GDM1 (cell line): ENCODE measurements around the gene CTNNA1.

Experiments used
- DNase-seq: peaks from one replicate; lab custom pipeline; 2025; lab: John Stamatoyannopoulos, UW

Gene CTNNA1

DNA sequence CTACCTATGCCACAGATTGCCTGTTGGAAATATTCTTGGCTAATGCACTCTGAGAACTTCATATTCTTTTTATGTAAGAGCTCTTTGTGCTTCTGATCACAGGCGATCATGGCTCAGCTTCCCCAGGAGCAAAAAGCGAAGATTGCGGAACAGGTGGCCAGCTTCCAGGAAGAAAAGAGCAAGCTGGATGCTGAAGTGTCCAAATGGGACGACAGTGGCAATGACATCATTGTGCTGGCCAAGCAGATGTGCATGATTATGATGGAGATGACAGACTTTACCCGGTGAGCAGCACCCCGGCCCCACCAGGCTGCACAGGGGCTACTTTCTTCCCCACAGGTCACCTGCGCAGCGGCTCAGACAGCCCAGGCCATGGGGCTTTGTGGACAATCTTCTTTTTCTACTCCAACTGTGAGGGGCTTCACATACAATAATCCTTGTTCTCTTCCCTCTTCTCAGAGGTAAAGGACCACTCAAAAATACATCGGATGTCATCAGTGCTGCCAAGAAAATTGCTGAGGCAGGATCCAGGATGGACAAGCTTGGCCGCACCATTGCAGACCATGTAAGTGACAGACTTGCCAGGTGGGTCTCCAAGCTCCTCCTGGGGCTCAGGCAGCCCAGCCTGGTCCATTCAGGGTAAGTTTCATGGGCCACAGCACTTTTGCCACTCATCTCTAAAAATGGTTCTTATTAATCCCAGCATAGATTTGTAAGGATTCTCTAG lies 177.3 kb downstream of the CTNNA1 start:
- DNase-seq: no peak

- DNase-seq: no peak
Observed at GRCh38 chr5:138932171-138932810, 179.1 kb downstream of the CTNNA1 start.

DNA sequence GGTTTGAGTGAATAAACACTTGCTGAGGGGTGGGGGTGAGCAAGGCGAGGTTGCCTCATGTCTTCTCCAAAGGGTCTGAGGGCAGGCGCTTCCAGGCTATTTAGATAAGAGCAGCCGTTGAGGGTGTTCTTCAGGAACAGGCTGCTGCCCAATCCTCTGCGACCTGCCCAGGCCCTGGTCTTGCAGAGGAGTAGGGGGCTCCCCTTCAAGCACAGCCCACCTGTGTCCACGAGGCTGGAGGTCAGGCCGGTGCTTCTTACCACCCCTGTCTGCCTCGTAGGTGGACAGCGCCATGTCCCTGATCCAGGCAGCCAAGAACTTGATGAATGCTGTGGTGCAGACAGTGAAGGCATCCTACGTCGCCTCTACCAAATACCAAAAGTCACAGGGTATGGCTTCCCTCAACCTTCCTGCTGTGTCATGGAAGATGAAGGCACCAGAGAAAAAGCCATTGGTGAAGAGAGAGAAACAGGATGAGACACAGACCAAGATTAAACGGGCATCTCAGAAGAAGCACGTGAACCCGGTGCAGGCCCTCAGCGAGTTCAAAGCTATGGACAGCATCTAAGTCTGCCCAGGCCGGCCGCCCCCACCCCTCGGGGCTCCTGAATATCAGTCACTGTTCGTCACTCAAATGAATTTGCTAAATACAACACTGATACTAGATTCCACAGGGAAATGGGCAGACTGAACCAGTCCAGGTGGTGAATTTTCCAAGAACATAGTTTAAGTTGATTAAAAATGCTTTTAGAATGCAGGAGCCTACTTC lies 180.5 kb downstream of the CTNNA1 start:
- no peak for DNase-seq

DNA sequence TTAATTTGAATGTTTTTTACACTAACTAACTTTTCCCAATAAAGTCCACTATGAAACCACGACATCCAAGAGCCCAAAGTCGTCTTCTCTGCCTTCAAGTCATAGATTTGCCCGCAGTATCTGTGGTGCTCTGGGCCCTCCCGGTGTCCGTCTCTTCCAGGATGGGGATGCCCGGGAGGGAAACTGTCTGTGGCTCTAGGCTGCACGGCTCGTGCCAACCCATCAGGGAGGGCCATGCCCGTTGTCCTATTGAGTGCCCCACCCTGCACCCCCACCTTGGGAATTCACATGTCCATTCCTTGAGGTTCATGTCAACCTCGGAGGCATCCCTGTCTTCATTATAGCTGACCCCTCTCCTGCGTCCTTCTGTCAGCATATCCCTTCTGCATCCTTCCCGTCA lies 181.7 kb downstream of the CTNNA1 start:
- DNase-seq: no peak

- no peak for DNase-seq
Observed at GRCh38 chr5:138935466-138935865, 182.2 kb downstream of the CTNNA1 start.

GRCh38 chr5:138936225-138936967 lies 183.2 kb downstream of the CTNNA1 start:
- DNase-seq: no peak

DNA sequence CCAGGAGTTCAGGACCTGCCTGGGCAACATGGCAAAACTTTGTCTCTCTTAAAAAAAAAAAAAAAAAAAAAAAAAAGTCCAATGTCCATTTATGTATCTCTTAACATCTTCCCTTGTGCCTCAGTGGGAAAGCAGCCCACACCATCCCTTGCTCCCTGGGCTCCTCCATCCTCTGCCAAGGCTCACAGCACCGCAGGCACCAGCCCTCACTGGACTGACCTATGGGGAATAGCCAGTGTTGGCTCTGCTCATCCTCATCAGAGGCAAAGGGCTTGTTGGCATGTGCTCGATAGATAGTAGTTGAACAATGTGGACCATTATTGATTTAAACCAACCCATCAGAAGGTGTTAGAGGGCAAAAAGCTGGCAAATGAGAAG lies 183.7 kb downstream of the CTNNA1 start:
- no peak for DNase-seq

GRCh38 chr5:138937392-138938387 lies 184.5 kb downstream of the CTNNA1 start:
- DNase-seq: no peak

DNA sequence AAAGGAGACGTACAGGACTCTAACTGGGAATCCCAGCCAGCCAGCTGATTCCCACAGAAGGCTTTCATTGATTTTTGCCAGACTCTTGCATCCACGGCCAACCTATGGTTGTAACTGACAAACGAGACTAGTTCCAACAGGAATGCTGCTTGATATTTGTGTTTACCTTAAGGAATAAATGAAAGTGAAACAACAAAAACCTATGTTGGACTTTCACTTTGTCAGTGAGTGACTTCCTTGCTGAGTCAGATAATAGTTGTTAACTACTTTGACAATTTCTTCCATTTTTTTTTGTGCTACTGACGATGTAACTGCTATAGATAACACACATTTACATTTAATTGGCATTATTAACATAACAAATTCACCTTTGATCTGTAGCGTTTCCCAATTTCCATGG lies 185.3 kb downstream of the CTNNA1 start:
- DNase-seq: no peak

DNA sequence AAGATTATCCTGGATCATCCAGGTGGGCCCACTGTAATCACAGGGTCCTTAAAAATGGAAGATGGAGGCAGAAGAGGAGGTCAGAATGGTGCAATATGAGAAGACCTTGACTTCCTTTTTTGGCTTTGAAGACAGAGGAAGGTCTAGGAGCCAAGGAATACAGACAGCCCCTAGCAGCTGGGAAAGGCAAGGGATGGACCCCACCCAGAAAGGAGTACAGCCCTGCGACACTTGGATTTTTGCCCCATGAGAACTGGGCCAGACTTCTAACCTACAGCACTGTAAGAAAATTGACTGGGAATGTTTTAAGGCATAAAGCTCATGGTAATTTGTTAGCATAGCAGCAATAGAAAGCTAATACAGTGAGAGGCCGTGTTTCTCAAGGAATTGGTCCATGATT lies 188.8 kb downstream of the CTNNA1 start:
- no peak for DNase-seq

- DNase-seq: no peak
Observed at GRCh38 chr5:138942861-138943260, 189.6 kb downstream of the CTNNA1 start.

DNA sequence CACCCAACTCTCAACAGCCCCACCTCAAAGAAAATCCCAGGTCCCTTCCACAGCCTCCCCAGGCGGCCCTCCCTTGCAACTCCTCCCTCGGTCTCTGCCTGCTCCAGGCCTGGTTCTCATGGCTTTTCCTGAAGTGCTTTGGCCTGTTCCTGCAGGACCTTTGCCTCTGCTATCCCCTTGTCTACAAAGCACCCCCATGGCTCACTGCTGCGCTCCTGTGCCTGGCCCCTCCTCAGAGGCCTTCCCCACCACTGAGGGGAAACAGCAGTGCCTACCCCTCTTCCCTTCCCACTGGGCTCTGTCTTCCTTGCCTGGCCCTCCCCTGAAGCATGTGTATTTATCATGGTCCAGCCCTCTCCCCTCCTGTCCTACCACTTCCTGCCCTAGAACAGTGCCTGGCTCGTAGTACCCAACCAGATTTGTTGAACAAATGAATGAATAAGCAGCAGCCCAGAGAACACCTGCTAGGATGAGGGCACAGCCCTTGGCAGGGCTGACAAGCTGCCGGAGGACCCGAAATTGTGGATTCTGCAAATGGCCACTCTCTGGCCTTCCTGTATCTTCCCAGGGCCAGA lies 190.5 kb downstream of the CTNNA1 start:
- DNase-seq: no peak

- no peak for DNase-seq
Observed at GRCh38 chr5:138944527-138945322, 191.5 kb downstream of the CTNNA1 start.

DNA sequence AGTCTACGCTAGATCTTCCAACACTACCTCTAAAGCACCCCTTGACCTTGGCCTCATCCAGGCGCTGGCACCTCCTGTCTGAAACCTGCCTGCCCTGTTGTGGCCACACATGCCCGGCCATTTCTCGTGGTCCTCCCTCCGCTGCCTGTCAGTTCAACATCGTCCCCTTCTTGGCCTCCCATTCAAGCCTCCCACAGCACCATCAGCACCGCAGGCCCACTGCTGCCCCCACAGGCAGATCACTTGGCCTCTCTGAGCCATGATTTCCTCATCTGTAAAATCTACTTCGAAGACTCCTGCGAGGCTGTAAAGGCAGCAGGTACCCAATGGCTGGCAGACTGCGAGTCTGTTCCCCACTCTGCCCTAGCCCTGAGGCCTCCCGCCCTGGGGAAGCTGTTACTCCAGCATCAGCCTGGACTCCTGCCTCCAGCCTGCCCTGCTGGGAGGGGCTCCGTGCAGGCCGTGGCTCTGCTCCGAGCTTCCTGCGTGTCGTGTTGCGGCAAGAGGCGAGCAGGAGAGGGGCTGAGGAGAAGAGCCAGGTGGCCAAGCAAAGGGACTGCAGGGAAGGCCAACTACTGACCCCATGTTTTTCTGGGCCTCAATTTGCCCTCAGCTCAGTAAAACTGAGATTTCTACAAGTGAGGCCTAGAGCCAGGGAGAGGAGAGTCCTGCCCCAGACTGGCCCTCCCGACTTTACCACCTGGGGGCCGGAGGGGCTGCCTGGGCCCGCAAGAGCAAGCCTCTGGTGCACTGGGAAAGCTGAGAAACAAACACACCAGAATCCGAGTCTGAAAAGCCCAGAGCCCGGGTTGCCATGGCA lies 192.4 kb downstream of the CTNNA1 start:
- no peak for DNase-seq

DNA sequence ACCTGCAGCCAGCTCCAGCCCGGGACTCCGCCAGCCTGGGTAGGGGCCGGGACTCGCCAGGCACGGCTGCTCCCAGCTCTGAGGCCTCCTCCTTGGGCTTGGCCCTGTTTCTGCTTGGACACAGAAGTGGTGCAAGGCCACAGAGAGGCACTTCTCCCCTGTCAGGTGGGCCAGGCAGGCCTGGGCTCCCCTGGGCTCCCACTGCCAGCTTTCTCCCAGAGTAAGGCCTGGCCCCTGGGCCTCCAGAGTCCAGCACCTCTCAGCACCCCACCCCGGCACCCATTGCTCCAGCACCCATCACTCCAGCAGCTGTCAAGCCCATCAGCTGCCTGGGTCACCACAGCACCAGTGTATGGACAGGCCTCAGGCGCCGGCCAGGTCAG lies 193.0 kb downstream of the CTNNA1 start:
- DNase-seq: no peak

DNA sequence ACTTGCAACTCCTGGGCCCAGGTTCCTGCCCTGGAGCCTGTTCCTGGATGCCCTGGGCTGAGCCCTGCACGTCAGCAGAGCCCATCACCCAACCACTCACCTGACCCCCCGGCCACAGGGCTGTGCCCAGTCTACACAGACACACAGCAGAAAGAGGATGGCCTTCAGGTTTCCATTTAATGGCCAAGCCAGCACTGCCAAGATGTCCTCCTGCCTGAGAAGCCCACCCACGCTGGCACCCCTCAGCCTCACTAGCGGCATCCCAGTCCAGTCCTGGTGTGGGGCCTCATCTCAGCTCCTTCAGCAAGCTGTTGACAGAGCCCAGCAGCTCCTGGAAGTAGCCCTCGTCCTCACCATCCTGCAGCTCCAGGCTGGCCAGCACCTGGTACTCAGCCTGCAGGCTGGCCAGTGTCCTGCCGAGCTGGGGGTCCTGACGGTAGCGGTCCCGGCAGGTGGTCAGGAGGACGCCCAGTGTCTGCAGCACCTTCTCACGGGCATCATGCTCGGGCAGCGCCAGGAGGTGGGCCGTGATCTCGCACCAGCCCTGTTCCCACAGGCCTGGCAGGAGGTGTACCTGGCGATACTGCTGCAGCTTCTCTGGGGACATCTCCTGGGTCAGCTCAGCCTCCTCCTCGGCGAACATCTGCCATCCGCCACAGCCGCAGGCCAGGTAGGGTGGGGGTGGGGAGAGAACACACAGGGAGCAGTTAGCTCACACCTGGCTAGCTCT lies 193.8 kb downstream of the CTNNA1 start:
- DNase-seq: no peak

DNA sequence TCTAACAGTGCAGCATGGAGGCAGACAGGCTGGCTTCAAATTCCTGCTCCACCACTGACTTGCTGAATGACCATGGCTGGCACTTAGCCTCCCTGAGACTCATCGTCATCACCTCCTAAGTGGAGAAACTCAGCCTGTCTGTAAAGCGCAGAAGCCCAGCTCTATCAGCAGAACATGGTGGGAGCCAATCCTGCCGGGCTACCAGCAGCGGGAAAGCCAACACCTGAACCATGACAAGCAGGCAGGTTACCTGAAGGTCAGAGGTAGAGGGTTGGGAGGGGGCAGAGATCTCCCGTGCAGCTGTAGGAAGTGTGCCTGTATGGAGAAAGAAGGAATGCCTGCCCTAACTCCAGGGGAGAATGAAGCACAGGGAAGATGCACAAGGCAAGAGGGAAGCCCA lies 194.6 kb downstream of the CTNNA1 start:
- no peak for DNase-seq

DNA sequence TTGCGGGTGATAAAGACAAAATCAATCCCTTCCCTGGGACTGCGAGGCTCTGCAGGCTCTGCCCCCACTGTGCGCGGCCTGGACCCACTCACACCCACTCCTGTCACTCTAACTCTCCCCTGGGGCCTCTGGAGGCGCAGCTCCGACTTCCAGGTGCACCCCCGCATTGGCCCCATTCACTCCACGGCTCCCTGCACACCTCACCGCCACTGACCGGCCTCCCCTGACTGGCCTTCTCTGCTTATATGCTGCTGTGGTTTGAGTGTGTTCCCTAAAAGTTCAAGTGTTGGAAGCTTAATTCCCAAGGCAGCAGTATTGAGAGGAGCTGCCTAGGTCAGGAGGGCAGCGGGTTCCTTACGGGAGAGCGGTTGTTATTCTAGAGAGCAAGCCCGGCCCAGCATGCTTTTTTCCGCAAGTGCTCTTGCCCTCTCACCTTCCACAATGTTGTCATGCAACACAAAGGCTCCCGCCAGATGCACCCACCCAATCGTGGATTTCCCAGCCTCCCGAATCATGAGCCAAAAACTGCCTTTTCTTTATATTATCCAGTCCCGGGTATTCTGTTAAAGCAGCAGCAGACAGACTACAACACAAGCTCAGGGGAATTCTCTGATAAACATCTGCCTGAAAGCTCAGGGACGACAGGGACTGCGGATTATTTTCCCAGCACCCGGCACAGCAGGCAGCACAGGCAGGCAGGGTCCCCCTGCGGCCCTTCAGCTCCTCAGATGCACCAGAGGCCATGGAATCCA lies 195.4 kb downstream of the CTNNA1 start:
- no peak for DNase-seq
